ENCODE data around the gene DNAJC16. TPM values are rescaled to one million over a fixed set of nuclear protein-coding genes. Genes with fewer than 3 reads are reported as not detected.

DNAJC16 gene
- total and polyA plus RNA-seq, 3 donors from 2014 or later, result 19.9 to 32.1 (median 24.3) TPM

DNA sequence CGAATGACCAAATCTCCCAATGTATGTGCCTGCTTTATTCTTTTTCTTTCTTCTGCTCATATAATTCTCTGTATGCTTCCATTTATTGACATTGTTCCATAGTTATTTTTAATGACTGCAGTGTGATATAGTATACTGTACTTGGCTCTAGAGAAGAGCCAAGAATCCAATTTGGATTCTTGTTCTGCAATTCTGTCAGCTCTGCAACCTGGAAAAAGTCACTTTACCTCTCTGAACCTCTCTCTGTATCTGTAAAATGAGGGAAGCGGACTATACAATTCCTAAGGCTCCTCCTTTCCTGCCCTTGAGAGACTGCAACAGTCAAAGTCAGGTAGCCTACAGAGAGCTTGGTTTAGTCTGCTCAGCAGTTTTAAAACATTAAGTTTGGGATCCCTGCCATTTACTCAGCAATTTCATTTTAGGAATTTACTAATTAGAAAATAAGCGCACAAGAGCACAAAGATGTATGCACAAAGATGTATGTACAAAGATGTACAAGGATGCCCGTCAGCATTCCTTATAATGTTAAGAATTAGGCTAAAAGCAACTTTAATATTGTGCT lies 14.7 kb downstream of the DNAJC16 start:
- Histone ChIP-seq H3K27me3 (no peaks in the 10 kb centered on the region), H3K9me3 (no peaks in the 10 kb centered on the region), H3K27ac (no peak overlapping the region), H3K36me3 (ENCODE audit: low read depth, missing control alignments) (no peaks in the 10 kb centered on the region), H3K4me3 (no peak overlapping the region), H3K4me1 (no peaks in the 10 kb centered on the region)
- intact Hi-C loops (cut with DNase I; ENCODE audit: low total_unique reads), result no loop called here
- TF ChIP-seq POLR2A (IDR thresholded peaks at IDR 0.05) (no peak), CTCF (IDR thresholded peaks at IDR 0.05) (no peak)
- DNase-seq, result no peak
- WGBS, 2 donors, result 93 to 99% methylated on average over 4 of the region's 4 CpGs

DNA sequence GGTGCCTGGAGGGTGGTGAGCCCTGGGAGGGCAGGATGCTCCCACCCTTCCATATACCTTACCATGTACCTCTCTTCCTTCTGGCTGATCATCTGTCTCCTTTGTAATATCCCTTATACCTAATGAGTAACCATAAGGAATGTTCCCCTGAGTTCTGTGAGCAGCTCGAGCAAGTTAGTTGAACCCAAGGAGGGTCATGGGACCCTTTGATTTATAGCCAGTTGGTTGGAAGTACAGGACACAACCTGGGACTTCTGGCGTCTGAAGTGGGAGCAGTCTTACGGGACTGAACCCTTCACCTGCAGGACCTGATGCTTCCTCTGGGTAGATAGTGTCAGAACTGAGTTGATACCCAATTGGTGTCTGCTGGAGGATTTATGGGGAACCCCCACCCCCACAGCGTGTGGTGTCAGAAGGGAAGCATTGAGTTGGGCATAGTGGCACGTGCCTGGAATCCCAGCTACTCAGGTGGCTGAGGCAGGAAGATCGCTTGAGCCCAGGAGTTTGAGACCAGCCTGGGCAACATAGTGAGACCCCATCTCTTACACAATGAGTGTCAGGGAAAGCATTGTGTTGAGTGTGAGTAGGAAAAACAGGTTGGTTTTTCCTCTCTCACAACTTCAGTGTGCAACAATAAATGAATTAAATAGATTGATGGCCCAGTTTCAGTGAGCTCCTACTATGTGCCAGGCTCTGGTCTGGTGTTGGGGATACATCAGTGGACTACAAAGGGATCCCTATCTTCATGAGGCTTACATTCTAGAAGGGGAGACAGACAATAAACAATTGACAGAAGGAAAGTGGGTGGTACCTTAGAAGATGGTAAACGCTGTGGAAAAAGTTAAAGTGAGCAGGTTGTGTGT lies 16.0 kb downstream of the DNAJC16 start:
- no peaks in the 10 kb centered on the region for H3K9me3 ChIP-seq
- no peaks in the 10 kb centered on the region for H3K4me1 ChIP-seq
- TF ChIP-seq CTCF (IDR thresholded peaks at IDR 0.05), result no peak
- no peak for TF ChIP-seq POLR2A (IDR thresholded peaks at IDR 0.05)
- no peak overlapping the region for H3K4me3 ChIP-seq
- intact Hi-C loops (cut with DNase I; ENCODE audit: low total_unique reads), result no loop called here
- 69 to 83% methylated on average over 5 to 7 of the region's 7 CpGs for WGBS, 2 donors
- H3K27ac ChIP-seq, result no peak overlapping the region
- no peak for DNase-seq
- H3K27me3 ChIP-seq, result no peaks in the 10 kb centered on the region
- H3K36me3 ChIP-seq (ENCODE audit: low read depth, missing control alignments), result no peaks in the 10 kb centered on the region

DNA sequence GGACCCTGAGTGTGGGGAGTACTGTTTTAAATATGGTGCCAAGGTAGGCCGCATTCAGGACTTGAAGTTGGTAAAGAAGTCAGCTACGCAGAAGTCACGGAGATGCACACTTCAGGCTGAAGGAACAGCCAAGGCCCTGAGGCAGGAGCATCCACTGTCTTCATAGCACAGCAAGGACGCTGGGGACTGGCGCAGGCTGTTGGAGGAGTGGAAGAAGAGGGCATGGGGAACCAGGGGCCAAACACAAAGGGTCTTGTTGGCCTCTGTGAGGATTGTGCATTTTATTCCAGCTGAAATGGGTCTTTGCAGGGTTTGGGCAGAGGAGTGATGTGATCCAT lies 16.6 kb downstream of the DNAJC16 start:
- Histone ChIP-seq H3K4me3 (no peak overlapping the region), H3K36me3 (ENCODE audit: low read depth, missing control alignments) (no peaks in the 10 kb centered on the region), H3K9me3 (no peaks in the 10 kb centered on the region), H3K27ac (no peak overlapping the region), H3K4me1 (no peaks in the 10 kb centered on the region), H3K27me3 (no peaks in the 10 kb centered on the region)
- intact Hi-C loops (cut with DNase I; ENCODE audit: low total_unique reads), result no loop called here
- WGBS, 2 donors, result 89 to 95% methylated on average over 5 of the region's 5 CpGs
- no peak for DNase-seq
- no peak for TF ChIP-seq CTCF (IDR thresholded peaks at IDR 0.05)
- TF ChIP-seq POLR2A (IDR thresholded peaks at IDR 0.05), result no peak

DNA sequence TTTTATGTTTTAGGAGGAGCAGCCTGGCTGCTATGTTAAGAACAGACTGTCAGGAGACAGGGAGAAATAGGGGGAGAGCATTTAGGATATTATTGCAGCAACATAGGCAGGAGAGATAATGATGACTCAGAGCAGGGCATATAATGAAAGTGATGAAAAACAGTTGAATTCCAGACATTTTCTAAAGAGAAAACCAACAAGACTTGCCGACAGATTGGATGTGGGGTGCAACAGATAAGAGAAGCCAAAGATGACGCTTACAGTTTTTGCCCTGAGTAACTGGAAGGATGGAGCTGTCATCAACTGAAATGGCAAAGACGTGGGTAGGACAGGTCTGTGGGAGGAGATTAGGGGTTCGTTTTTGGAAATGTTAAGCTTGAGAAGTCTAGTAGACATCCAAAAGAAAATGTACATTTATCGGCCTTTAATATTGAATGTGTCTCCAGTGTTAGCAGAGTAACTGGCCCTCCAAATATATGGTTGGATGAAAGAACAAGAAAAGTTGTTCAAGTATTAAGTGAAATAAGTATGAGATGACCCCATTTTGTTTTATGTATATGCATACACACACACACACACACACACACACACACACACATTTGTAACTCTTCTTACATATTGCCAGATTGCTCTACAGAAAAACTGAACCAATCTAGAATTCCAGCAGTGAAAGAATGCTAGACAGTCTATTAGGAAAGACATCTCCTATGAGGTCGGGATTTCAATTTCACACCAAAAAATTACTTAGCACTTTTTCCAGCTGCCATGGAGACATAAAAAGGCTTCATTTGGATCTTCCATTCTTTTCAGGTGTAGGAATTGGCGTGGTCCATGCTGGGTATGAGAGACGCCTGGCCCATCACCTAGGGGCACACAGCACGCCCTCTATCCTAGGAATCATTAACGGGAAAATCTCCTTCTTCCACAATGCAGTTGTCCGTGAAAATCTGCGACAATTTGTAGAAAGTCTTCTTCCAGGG lies 17.2 kb downstream of the DNAJC16 start:
- H3K4me1 ChIP-seq, result no peaks in the 10 kb centered on the region
- intact Hi-C loops (cut with DNase I; ENCODE audit: low total_unique reads), result no loop called here
- DNase-seq, result no peak
- H3K9me3 ChIP-seq, result no peaks in the 10 kb centered on the region
- no peaks in the 10 kb centered on the region for H3K36me3 ChIP-seq (ENCODE audit: low read depth, missing control alignments)
- H3K27me3 ChIP-seq, result no peaks in the 10 kb centered on the region
- 87 to 89% methylated on average over 12 of the region's 12 CpGs for WGBS, 2 donors
- H3K27ac ChIP-seq, result no peak overlapping the region
- TF ChIP-seq POLR2A (IDR thresholded peaks at IDR 0.05) (no peak), CTCF (IDR thresholded peaks at IDR 0.05) (no peak)
- H3K4me3 ChIP-seq, result no peak overlapping the region
